ENCODE measurements around the gene PRDM11. TPM values are rescaled to one million over a fixed set of nuclear protein-coding genes. Genes with fewer than 3 reads are reported as not detected.
A peak's percentile ranks its signal among the peaks of the same experiment; 100 is the strongest.

The PRDM11 gene
- total RNA-seq, 1 donor from 2014 or later, result 32.9 TPM

GRCh38 chr11:45233804-45234170 is 87.3 kb downstream of the PRDM11 start:
- Mint-ChIP-seq H3K36me3 (ENCODE audit: low read depth) (no peaks in the 10 kb centered on the region), H3K4me1 (ENCODE audit: low read depth) (peaks cover 11% of the 10 kb centered on the region), H3K4me3 (ENCODE audit: unreplicated experiment) (no peak overlapping the region), H3K9me3 (ENCODE audit: low read depth) (no peaks in the 10 kb centered on the region), H3K27ac (ENCODE audit: unreplicated experiment) (no peak overlapping the region), H3K27me3 (ENCODE audit: low read depth) (peaks cover 3% of the 10 kb centered on the region)
- DNase-seq (ENCODE audit: low spot score), result no peak
- TF ChIP-seq CTCF (IDR thresholded peaks at IDR 0.05), result no peak

- H3K27me3 Mint-ChIP-seq (ENCODE audit: low read depth), result peaks cover 3% of the 10 kb centered on the region
- no peak overlapping the region for H3K27ac Mint-ChIP-seq (ENCODE audit: unreplicated experiment)
- no peak for TF ChIP-seq CTCF (IDR thresholded peaks at IDR 0.05)
- H3K9me3 Mint-ChIP-seq (ENCODE audit: low read depth), result peaks cover under 1% of the 10 kb centered on the region
- DNase-seq (ENCODE audit: low spot score), result no peak
- no peaks in the 10 kb centered on the region for H3K36me3 Mint-ChIP-seq (ENCODE audit: low read depth)
- H3K4me1 Mint-ChIP-seq (ENCODE audit: low read depth), result peaks cover 14% of the 10 kb centered on the region
- H3K4me3 Mint-ChIP-seq (ENCODE audit: unreplicated experiment), result no peak overlapping the region
Observed at GRCh38 chr11:45234306-45235006, 88.0 kb downstream of the PRDM11 start.

DNA sequence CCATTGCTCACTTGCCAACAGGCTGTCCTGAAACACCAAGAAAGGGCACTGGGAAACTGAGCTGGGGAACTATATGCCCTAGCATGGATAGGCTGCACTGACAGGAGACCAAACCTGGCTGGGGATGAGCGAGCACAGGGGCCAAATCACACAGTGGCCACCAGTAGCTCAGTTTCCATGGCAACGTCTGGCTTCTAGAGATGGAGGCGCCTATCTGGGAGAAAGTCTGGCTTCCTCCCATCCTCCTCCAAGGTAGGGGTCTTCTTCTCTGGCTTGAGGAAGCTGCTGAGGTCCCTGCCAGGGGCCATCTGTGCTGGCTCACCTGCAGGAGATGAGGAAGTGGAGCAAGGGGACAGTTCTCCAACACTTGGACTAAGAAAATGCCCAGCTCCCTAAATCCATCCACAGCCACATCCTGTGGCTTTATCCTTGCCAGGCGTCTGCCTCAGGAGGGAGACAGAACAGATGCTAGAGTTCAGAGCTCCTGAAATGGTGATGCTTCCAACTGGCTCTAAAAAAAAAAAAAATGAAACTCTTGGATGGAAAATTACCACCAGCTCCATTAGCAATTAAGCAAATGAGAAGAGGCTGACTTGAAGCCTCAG is 91.4 kb downstream of the PRDM11 start:
- TF ChIP-seq CTCF (IDR thresholded peaks at IDR 0.05), result no peak

DNA sequence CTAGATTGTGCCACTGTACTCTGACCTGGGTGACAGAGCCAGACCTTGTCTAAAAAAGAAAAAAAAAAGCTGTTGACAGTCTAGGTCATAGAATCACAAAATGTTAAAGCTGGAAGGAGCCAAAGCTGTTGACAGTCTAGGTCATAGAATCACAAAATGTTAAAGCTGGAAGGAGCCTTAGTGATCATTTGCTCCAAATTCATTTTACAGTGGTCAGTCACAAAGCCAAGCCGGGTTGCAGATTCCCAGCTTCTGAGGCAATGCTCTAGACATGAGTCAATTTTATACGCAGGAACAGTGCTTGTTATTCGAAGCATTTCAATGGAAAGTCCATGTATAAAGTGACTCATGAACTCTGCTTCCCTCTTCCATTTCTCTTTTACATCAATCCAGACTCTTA is 92.3 kb downstream of the PRDM11 start:
- Mint-ChIP-seq H3K9me3 (ENCODE audit: low read depth) (peaks cover 5% of the 10 kb centered on the region), H3K36me3 (ENCODE audit: low read depth) (no peaks in the 10 kb centered on the region), H3K27me3 (ENCODE audit: low read depth) (peaks cover 3% of the 10 kb centered on the region), H3K4me1 (ENCODE audit: low read depth) (peaks cover 14% of the 10 kb centered on the region), H3K27ac (ENCODE audit: unreplicated experiment) (peak overlapping the region; percentile 82), H3K4me3 (ENCODE audit: unreplicated experiment) (no peak overlapping the region)
- no peak for TF ChIP-seq CTCF (IDR thresholded peaks at IDR 0.05)
- DNase-seq (ENCODE audit: low spot score), result no peak

More for the DNA sequence above, 91.4 kb downstream of the PRDM11 start:
- peaks cover 5% of the 10 kb centered on the region for H3K9me3 Mint-ChIP-seq (ENCODE audit: low read depth)
- no peak for DNase-seq (ENCODE audit: low spot score)
- no peak overlapping the region for H3K4me3 Mint-ChIP-seq (ENCODE audit: unreplicated experiment)
- peaks cover 3% of the 10 kb centered on the region for H3K27me3 Mint-ChIP-seq (ENCODE audit: low read depth)
- no peaks in the 10 kb centered on the region for H3K36me3 Mint-ChIP-seq (ENCODE audit: low read depth)
- peaks cover 14% of the 10 kb centered on the region for H3K4me1 Mint-ChIP-seq (ENCODE audit: low read depth)
- peak overlapping the region; percentile 82 for H3K27ac Mint-ChIP-seq (ENCODE audit: unreplicated experiment)

DNA sequence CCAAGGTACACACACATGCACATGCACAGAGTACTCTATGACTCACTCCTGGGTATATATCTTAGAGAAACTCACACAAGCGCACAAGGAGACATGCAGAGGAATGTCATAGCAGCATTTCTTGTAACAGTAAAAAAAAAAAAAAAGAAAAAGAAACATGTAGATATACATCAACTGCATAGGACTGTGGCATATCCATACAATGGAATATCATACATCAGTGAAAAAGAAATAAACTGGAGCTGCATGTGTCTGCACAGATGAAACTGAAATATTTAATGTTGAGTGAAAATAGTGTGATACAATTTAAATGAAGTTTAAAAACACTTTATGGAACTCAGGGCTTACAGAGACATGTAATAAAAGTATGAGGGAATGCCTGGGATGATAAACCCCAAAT is 93.3 kb downstream of the PRDM11 start:
- no peak for TF ChIP-seq CTCF (IDR thresholded peaks at IDR 0.05)
- H3K9me3 Mint-ChIP-seq (ENCODE audit: low read depth), result peaks cover 5% of the 10 kb centered on the region
- no peak overlapping the region for H3K4me3 Mint-ChIP-seq (ENCODE audit: unreplicated experiment)
- peaks cover 3% of the 10 kb centered on the region for H3K27me3 Mint-ChIP-seq (ENCODE audit: low read depth)
- no peak overlapping the region for H3K27ac Mint-ChIP-seq (ENCODE audit: unreplicated experiment)
- peaks cover 14% of the 10 kb centered on the region for H3K4me1 Mint-ChIP-seq (ENCODE audit: low read depth)
- no peaks in the 10 kb centered on the region for H3K36me3 Mint-ChIP-seq (ENCODE audit: low read depth)
- DNase-seq (ENCODE audit: low spot score), result no peak

All from chondrocyte (in vitro differentiated cells).